T-cell (primary cell): ENCODE data around the gene C12orf76. TPM values are rescaled to one million over a fixed set of nuclear protein-coding genes. Genes with fewer than 3 reads are reported as not detected.
"Not testable (repeated sequence)": the region's sequence is repeated elsewhere in the genome, so short reads cannot be mapped to it uniquely, and the experiment has no call there.

Source experiments
- ATAC-seq, 4 experiments: fragments of 200-7000 bp in 3 of 4; fragments of 150-1000 bp in 1 of 4; cut with Tn5 transposase; replicated peaks in 1 of 4; 1 replicate in 3 of 4; 2 replicates in 1 of 4; pipeline ENCODE4 v1.10.0; 2021; ENCODE audit warnings: moderate library complexity in 3 of 4, mild to moderate bottlenecking in 2 of 4, moderate number of reproducible peaks in 1 of 4
- CTCF ChIA-PET, 2 donors: fragments of 300-600 bp; sonication (Branson Sonifier 250); formaldehyde crosslinking; loops; one replicate each; lab custom pipeline; 2022; ENCODE audit warnings: antibody characterized with exemption in 2 of 2; lab: Charles Lee
- POLR2A ChIA-PET, 2 donors: fragments of 300-600 bp; sonication (Branson Sonifier 250); formaldehyde crosslinking; loops; one replicate each; lab custom pipeline; 2022; ENCODE audit warnings: antibody characterized with exemption in 2 of 2; lab: Charles Lee
- DNase-seq, 35 experiments: peaks; one replicate each; pipeline versions ENCODE4 v3.0.0 to v3.0.0-alpha.2; 2013 to 2023
- H3K27ac ChIP-seq: one replicate; pipeline ENCODE4 v1.5.1; 2013; ENCODE audit warnings: low read length
- H3K27me3 ChIP-seq, 2 experiments: replicated peaks in 1 of 2; 1 replicate in 1 of 2; 2 replicates in 1 of 2; pipeline versions ENCODE4 v1.6.1 to v1.7.0; 2013; ENCODE audit warnings: low read length in 1 of 2, mixed read lengths in 1 of 2; ENCODE audit not compliant: control insufficient read depth in 2 of 2, insufficient read depth in 2 of 2; ENCODE audit errors: extremely low read depth in 1 of 2
- H3K36me3 ChIP-seq, 2 donors: 1 replicate in 1 of 2; 2 replicates in 1 of 2; pipeline versions ENCODE4 v1.6.1 to v1.7.0; 2013; ENCODE audit warnings: low read length in 1 of 2; ENCODE audit not compliant: control insufficient read depth in 2 of 2, insufficient read depth in 1 of 2; ENCODE audit errors: extremely low read depth in 1 of 2
- H3K4me1 ChIP-seq, 2 experiments: 1 replicate in 1 of 2; 2 replicates in 1 of 2; pipeline versions ENCODE4 v1.6.1 to v1.7.0; 2013; ENCODE audit warnings: low read length in 2 of 2, mixed read lengths in 1 of 2; ENCODE audit not compliant: insufficient read depth in 2 of 2, control insufficient read depth in 1 of 2; ENCODE audit errors: extremely low read depth in 1 of 2
- H3K4me3 ChIP-seq, 2 donors: 1 replicate in 1 of 2; 2 replicates in 1 of 2; pipeline versions ENCODE4 v1.5.1 to v1.7.0; 2013; ENCODE audit warnings: mild to moderate bottlenecking in 2 of 2, low read length in 1 of 2, moderate library complexity in 1 of 2; ENCODE audit not compliant: control insufficient read depth in 1 of 2; ENCODE audit errors: extremely low read depth in 1 of 2
- H3K9me3 ChIP-seq: 2 replicates; pipeline ENCODE4 v1.7.0; 2013
- H3K27ac Mint-ChIP-seq, 2 donors: one replicate each; pipeline ENCODE4 v1.8.0; 2020 to 2021; ENCODE audit warnings: mild to moderate bottlenecking in 2 of 2, mixed read lengths in 2 of 2
- H3K27me3 Mint-ChIP-seq, 2 donors: one replicate each; pipeline ENCODE4 v1.8.0; 2021 to 2022; ENCODE audit warnings: mixed read lengths in 2 of 2
- H3K36me3 Mint-ChIP-seq: one replicate; pipeline ENCODE4 v1.8.0; 2021; ENCODE audit warnings: mixed read lengths
- H3K4me1 Mint-ChIP-seq, 3 donors: one replicate each; pipeline ENCODE4 v1.8.0; 2020 to 2022; ENCODE audit warnings: mixed read lengths in 3 of 3, mild to moderate bottlenecking in 1 of 3
- H3K4me3 Mint-ChIP-seq, 3 donors: one replicate each; pipeline ENCODE4 v1.8.0; 2020 to 2022; ENCODE audit warnings: mild to moderate bottlenecking in 3 of 3, mixed read lengths in 3 of 3, moderate library complexity in 3 of 3
- H3K9me3 Mint-ChIP-seq, 3 donors: one replicate each; pipeline ENCODE4 v1.8.0; 2020 to 2022; ENCODE audit warnings: mixed read lengths in 3 of 3
- WGBS: methylation state at CpG from one replicate; pipeline ENCODE4 v1.1.5; 2013; ENCODE audit warnings: missing lambda C conversion rate; ENCODE audit not compliant: insufficient coverage; 5-methylcytosine and 5-hydroxymethylcytosine counted together
- total RNA-seq, 35 experiments: library from RNA in 6 of 35; stranded (reverse) in 6 of 35; fragments of 120-200 nt in 1 of 35; gene quantifications; one replicate each; pipeline versions ENCODE4 v1.2.1 to v1.2.4 and lab custom pipeline; 2013 to 2026

C12orf76 gene
- total RNA-seq, 5 donors from 2014 or later (not counting 1 experiment from before 2014, with no cell fraction given): 13.6 to 31.0 (median 28.5) TPM

- ATAC-seq (no peak), DNase-seq (no peak)
- no peak overlapping the region for H3K27ac Mint-ChIP-seq
- no peak overlapping the region for H3K4me3 Mint-ChIP-seq
- CTCF ChIA-PET: no interaction called here
- no peaks in the 10 kb centered on the region for H3K9me3 ChIP-seq
- POLR2A ChIA-PET: no interaction called here
- WGBS: 90% methylated on average over 3 of the region's 9 CpGs
- H3K9me3 Mint-ChIP-seq: no peaks in the 10 kb centered on the region
- no peak overlapping the region for H3K27ac ChIP-seq
- H3K27me3 Mint-ChIP-seq: no peaks in the 10 kb centered on the region
- H3K4me1 ChIP-seq: no peaks in the 10 kb centered on the region
- H3K27me3 ChIP-seq: no peaks in the 10 kb centered on the region
- H3K36me3 Mint-ChIP-seq: no peaks in the 10 kb centered on the region
- peaks cover 0 to 2% (median 0%) of the 10 kb centered on the region in 3 donors for H3K4me1 Mint-ChIP-seq
- no peaks in the 10 kb centered on the region for H3K36me3 ChIP-seq
- H3K4me3 ChIP-seq: no peak overlapping the region
Observed at GRCh38 chr12:110058875-110059615, 10.7 kb upstream of the C12orf76 start.

- POLR2A ChIA-PET, H3K4me3 ChIP-seq, H3K4me1 ChIP-seq, H3K27me3 Mint-ChIP-seq, H3K36me3 ChIP-seq, H3K27ac ChIP-seq, H3K4me3 Mint-ChIP-seq, CTCF ChIA-PET, DNase-seq, H3K9me3 Mint-ChIP-seq, H3K4me1 Mint-ChIP-seq, H3K27ac Mint-ChIP-seq, H3K27me3 ChIP-seq, ATAC-seq, H3K36me3 Mint-ChIP-seq, H3K9me3 ChIP-seq: not testable (repeated sequence)
- WGBS: no CpG with 5 or more reads among the region's 3 CpGs
Observed at GRCh38 chr12:110056643-110057042, 8.3 kb upstream of the C12orf76 start.

- H3K4me3 Mint-ChIP-seq: not testable (repeated sequence)
Observed at GRCh38 chr12:110055375-110056352, 7.3 kb upstream of the C12orf76 start.

GRCh38 chr12:110050927-110051326 lies 2.6 kb upstream of the C12orf76 start:
- no peaks in the 10 kb centered on the region for H3K27me3 ChIP-seq
- no peak overlapping the region for H3K4me3 Mint-ChIP-seq
- POLR2A ChIA-PET: no interaction called here

More at GRCh38 chr12:110055375-110056352, 7.3 kb upstream of the C12orf76 start:
- POLR2A ChIA-PET, H3K4me1 Mint-ChIP-seq, DNase-seq, H3K27ac ChIP-seq, H3K4me3 ChIP-seq, H3K36me3 Mint-ChIP-seq, H3K27me3 ChIP-seq, H3K27me3 Mint-ChIP-seq, H3K9me3 Mint-ChIP-seq, ATAC-seq, H3K9me3 ChIP-seq, CTCF ChIA-PET, H3K36me3 ChIP-seq, H3K4me1 ChIP-seq: not testable (repeated sequence)
- peak overlapping the region in 1 of 2 donors; percentile 6 for H3K27ac Mint-ChIP-seq
- WGBS: 57% methylated on average over 3 of the region's 11 CpGs

GRCh38 chr12:110049666-110050065 lies 1.3 kb upstream of the C12orf76 start:
- peaks cover 25 to 43% (median 37%) of the 10 kb centered on the region in 3 donors for H3K4me1 Mint-ChIP-seq
- CTCF ChIA-PET, POLR2A ChIA-PET: not testable (repeated sequence)

More at GRCh38 chr12:110050927-110051326, 2.6 kb upstream of the C12orf76 start:
- Histone ChIP-seq H3K27ac (no peak overlapping the region), H3K9me3 (no peaks in the 10 kb centered on the region), H3K4me3 (no peak overlapping the region), H3K4me1 (peaks cover 17 to 22% of the 10 kb centered on the region in 2 experiments), H3K36me3 (no peaks in the 10 kb centered on the region)
- CTCF ChIA-PET: no interaction called here
- ATAC-seq (no peak), DNase-seq (no peak)
- Mint-ChIP-seq H3K27me3 (no peaks in the 10 kb centered on the region), H3K9me3 (no peaks in the 10 kb centered on the region), H3K4me1 (peaks cover 25 to 40% (median 30%) of the 10 kb centered on the region in 3 donors), H3K27ac (no peak overlapping the region), H3K36me3 (no peaks in the 10 kb centered on the region)
- WGBS: 100% methylated on average over 1 of the region's 6 CpGs

GRCh38 chr12:110049034-110049433 lies 712 bp upstream of the C12orf76 start:
- POLR2A ChIA-PET, H3K27me3 Mint-ChIP-seq, H3K9me3 Mint-ChIP-seq, H3K36me3 Mint-ChIP-seq, CTCF ChIA-PET, ATAC-seq, H3K9me3 ChIP-seq, H3K27me3 ChIP-seq, H3K36me3 ChIP-seq: not testable (repeated sequence)
- Mint-ChIP-seq H3K27ac (peak overlapping the region; percentile 95 to 96), H3K4me3 (peak overlapping the region; percentile 84 to 90 (median 87)), H3K4me1 (peaks cover 25 to 44% (median 37%) of the 10 kb centered on the region in 3 donors)
- peak in 1 of 35 experiments; percentile 12 for DNase-seq
- 89% methylated on average over 7 of the region's 11 CpGs for WGBS
- peak overlapping the region; percentile 75 for H3K27ac ChIP-seq
- peaks cover 17 to 22% of the 10 kb centered on the region in 2 experiments for H3K4me1 ChIP-seq
- H3K4me3 ChIP-seq: peak overlapping the region in 1 of 2 donors; percentile 66

More at GRCh38 chr12:110049666-110050065, 1.3 kb upstream of the C12orf76 start:
- not testable (repeated sequence) for DNase-seq, H3K27me3 ChIP-seq, H3K27ac ChIP-seq, H3K9me3 ChIP-seq, ATAC-seq, H3K27me3 Mint-ChIP-seq, H3K36me3 ChIP-seq, H3K4me3 ChIP-seq, H3K9me3 Mint-ChIP-seq, H3K36me3 Mint-ChIP-seq
- Mint-ChIP-seq H3K4me3 (peak overlapping the region in 2 of 3 donors; percentile 5 to 90), H3K27ac (peak overlapping the region; percentile 95 to 96)
- 100% methylated on average over 2 of the region's 9 CpGs for WGBS
- peaks cover 17 to 22% of the 10 kb centered on the region in 2 experiments for H3K4me1 ChIP-seq
